H54 (cell line): Measurements from ENCODE around the gene RUFY3.

ENCODE experiments used
- DNase-seq: peaks from one replicate; pipeline ENCODE4 v3.0.0; 2011; ENCODE audit warnings: low spot score, mixed read lengths; ENCODE audit not compliant: insufficient read length
- FAIRE-seq: peaks from 3 replicates; lab custom pipeline; 2011; peaks lifted over from hg19 to GRCh38; lab: Jason Lieb, UNC
- POLR2A ChIP-seq: IDR thresholded peaks from 2 replicates; pipeline ENCODE4 v1.6.1; 2011; ENCODE audit warnings: low read depth, mild to moderate bottlenecking, low read length

Gene RUFY3

DNA sequence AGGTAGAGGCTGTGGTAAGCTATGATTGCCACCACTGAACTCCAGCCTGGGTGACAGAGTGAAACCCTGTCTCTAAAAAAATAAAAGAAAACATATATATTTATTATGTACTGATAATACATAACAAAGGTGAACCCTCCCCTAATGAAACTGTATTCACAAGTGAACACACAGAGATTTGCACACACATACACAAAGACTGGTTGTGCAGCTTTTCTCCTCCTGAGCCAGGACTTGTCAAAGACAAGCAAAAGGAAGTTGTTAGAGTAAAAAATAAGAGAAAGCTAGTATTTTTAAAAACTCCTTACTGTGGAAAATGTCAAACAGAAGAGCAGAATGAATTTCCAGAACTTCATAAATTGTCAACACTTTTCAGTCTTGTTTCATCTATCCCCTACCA is 119.4 kb downstream of the RUFY3 start:
- no peak for FAIRE-seq
- no peak for DNase-seq
- no peak for TF ChIP-seq POLR2A

DNA sequence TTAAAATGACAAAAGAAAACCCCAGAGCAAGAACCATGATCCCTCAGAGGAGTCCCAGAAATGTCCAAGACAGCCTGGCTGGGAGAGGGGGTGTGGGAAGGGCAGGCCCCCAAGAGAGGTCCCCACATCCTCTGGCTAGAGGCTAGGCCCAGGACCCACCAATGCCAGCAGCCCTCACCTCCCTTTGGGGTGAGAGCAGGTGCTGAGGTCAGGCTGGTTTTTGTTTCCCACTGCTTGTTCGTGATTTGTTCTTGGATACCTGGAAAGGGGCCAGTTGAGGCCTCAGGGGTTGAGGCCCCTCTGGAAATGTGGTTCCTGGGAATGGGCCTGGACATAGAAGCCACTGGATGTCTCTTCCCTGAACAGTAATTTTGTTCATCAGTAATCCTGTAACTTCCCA is 120.2 kb downstream of the RUFY3 start:
- DNase-seq (no peak), FAIRE-seq (no peak)
- TF ChIP-seq POLR2A = no peak

DNA sequence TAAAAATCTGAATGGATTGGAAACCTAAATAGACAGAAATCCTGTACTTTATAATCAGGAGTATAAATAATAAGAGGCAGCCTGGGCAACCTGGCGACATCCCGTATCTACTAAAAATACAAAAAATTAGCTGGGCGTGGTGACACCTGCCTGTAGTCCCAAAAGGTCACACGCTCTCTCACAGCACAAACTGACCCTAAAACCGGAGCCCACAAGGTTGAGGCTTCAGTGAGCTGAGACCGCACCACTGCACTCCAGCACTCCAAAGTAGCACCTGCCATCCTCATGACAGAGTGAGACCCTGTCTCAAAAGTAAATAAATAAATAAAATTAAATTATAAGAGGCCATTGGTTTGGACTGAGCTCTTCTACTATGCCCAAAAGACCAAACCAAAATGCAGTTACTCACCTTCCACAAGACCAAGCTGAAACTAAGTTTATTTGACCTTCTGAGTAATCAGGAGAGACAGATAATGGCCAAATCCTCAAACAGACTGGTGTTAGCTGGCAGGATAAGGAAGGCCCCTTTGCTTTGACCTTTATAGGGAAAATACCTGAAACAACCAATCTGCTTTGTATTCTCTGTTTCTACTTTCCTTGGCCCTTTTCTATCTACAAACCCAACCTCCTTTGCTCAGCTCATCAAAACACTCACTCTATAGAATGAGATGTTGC is 121.1 kb downstream of the RUFY3 start:
- DNase-seq (no peak), FAIRE-seq (no peak)
- TF ChIP-seq POLR2A = no peak

DNA sequence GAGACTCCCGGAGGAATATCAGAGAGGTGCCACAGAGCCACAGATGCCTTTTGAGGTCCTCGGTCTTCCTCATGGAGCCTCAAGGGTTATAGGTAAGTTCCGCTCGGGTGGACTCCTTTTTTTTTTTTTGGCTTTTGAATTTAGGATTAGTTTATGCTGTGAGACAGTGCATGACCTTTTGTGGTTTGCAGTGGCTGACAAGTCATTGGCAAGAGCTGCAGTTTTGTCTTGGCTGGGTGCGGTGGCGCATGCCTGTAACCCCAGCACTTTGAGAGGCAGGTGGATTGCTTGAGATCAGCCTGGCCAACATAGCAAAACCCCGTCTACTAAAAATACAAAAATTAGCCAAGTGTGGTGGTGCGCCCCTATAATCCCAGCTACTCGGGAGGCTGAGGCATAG is 122.4 kb downstream of the RUFY3 start:
- FAIRE-seq = no peak
- DNase-seq = no peak
- no peak for TF ChIP-seq POLR2A

DNA sequence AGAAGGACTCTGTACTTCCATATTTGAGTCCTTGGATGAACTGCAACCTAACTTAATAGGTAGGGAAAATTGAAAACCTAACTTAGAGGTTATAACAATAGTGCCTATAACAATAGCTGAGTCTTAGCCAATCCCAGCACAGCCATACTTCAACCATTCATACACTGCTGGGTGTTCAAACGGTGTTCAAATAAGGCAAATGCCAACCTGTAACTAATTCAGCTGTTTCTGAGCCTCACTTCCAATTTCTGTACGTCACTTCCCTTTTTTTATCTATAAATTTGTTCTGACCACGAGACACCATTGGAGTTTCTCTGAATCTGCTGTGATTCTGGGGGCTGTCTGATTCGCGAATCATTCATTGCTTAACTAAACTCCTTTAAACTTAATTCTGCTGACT is 127.5 kb downstream of the RUFY3 start:
- no peak for TF ChIP-seq POLR2A
- no peak for FAIRE-seq
- DNase-seq = no peak

DNA sequence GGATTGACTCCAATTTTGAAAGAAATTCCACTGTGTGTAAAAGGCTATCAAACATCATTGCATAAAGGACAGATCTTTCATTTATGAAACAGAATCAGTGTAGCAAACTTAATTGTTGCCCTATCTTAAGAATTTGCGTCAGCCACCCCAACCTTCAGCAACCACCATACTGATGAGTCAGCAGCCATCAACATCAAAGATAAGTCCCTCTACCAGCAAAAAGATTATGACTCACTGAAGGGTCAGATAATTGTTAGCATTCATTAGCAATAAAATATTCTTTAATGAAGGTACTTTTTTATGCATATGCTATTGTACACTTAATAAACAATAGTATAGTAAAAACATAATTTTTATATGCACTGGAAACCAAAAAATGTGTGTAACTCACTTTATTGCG is 133.7 kb downstream of the RUFY3 start:
- no peak for TF ChIP-seq POLR2A
- FAIRE-seq (no peak), DNase-seq (no peak)
